NCI-H146 treated with DMSO at 0.1 percent for 48 hours (cell line): Measurements from ENCODE around the gene FBLN1.
"Not testable (repeated sequence)": the region's sequence is repeated elsewhere in the genome, so short reads cannot be mapped to it uniquely, and the experiment has no call there.

Experiments used
- DNase-seq: peaks from one replicate; lab custom pipeline; 2025; ENCODE audit not compliant: unreplicated experiment; lab: John Stamatoyannopoulos, UW

Gene FBLN1

GRCh38 chr22:45547016-45547345 is 44.3 kb downstream of the FBLN1 start:
- no peak for DNase-seq

DNA sequence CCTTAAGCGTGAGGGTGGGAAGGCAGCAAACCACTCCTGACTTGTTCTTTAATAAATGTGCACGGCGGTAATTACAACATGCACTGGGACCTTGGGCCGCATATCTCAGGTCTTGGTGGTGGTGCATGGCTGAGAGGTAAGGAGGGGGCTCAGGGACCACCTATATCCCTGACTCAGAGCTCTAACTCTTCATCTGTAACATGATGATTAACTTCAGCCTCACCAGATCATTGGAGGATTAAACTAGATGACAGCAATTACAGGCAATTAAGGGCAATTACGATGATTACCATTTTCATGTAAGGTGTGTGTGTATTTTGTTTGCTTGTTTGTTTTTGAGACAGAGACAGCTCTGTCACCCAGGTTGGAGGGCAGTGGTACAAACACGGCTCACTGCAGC is 45.0 kb downstream of the FBLN1 start:
- DNase-seq: peak; percentile 0

DNA sequence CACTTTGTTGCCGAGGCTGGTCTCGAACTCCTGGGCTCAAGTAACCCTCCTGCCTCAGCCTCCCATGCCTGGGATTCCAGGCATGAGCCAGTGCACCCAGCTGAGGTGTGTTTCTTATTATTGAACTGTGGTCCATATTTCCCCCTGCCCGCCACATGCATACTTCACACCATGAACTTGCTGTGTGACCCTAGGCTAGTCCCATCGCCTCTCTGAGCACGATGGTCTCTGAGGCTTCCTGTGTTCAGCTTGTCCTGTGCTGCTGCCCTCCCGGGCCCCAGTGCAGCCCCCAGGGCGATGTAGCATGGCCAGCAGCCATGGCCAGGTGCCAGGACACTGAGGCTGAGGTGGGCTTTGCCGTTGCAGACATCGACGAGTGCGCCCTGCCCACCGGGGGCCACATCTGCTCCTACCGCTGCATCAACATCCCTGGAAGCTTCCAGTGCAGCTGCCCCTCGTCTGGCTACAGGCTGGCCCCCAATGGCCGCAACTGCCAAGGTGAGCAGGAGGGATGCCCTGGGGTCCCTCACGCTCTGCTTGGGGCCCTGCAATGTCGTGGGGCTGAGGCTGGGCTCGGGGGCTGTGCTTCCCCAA is 45.7 kb downstream of the FBLN1 start:
- DNase-seq: no peak

- DNase-seq: no peak
Observed at GRCh38 chr22:45548991-45549761, 46.5 kb downstream of the FBLN1 start.

- no peak for DNase-seq
Observed at GRCh38 chr22:45549762-45550378, 47.2 kb downstream of the FBLN1 start.

DNA sequence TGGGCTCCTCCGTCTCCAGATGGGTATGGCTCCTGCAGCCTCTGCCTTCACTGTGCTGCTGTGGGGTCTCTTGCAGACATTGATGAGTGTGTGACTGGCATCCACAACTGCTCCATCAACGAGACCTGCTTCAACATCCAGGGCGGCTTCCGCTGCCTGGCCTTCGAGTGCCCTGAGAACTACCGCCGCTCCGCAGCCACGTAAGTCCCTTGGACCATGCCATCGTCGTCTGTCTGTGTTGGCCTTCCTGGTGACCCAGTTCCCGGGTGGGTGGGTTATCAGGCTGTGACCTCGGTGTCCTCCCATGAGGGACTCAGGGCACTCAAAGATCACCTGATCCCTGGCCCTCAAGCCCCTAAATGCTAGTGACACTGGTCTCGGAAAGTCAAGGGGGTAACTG is 47.7 kb downstream of the FBLN1 start:
- DNase-seq: no peak

GRCh38 chr22:45550891-45551290 is 48.2 kb downstream of the FBLN1 start:
- no peak for DNase-seq

- no peak for DNase-seq
Observed at GRCh38 chr22:45551310-45552016, 48.8 kb downstream of the FBLN1 start.

DNA sequence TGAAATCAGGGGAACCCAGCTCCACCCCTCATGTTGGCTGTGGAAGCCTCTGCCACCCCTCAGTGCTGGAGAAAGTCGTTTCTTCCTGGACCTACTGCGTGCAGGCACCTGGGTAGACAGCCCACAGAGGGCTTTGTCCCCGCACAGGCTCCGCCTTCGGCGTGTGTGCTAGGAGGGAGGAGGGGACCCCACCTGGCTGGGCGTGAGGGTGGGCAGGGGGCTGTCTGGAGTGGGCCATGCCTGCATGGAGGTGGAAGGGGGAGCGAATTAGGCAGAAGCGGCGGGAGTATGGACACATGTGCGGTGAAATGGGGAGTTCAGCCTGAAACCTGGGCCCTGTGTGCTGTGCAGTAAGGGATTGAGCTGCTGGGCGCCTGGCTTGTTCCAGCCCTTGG is 49.3 kb downstream of the FBLN1 start:
- no peak for DNase-seq

GRCh38 chr22:45552580-45553350 is 50.1 kb downstream of the FBLN1 start:
- no peak for DNase-seq

DNA sequence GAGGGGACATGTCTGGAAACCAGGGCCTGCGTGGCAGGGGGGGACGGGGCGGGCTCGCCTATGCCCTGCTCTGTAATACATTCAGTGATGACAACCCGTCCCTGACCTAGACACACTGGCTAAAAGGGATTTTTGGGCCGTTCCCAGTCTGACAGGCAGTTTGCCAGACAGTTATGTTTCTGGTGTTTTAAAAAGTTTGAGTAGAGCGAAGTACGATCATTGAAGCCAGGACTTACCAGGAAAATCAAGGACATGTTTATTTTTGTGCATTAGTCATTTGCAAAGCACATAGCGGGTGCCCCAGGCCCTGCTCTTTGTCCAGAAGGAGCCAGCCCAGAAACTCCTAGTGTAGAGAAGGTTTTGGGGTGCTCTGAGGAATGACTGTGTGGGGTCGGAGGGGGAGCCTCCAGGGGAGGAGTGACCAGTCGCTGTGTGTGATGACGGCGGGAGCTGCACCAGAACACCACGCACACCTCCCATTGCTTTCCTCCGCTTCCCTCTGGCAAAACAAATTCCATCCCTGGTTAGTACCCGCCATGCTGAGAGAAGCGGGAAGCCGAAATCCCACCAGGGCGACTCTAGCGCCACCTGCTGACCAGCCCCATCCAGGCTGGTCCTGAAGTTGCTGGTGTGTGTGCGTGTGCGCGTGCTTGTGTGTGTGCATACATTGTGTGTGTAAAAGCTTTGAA is 50.8 kb downstream of the FBLN1 start:
- DNase-seq: peak; percentile 23

- no peak for DNase-seq
Observed at GRCh38 chr22:45554040-45554406, 51.3 kb downstream of the FBLN1 start.

DNA sequence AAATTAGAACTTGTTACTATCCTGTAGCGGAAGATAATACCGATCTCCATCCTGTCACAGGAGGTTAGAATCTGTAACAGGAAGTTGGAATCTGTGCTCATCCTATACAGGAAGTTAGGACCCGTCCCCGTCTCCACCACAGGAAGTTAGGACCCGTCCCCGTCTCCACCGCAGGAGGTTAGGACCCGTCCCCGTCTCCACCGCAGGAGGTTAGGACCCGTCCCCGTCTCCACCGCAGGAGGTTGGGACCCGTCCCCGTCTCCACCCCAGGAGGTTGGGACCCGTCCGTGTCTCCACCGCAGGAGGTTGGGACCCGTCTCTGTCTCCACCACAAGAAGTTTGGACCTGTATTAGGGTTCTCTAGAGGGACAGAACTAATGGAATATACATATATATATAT is 52.2 kb downstream of the FBLN1 start:
- no peak for DNase-seq

DNA sequence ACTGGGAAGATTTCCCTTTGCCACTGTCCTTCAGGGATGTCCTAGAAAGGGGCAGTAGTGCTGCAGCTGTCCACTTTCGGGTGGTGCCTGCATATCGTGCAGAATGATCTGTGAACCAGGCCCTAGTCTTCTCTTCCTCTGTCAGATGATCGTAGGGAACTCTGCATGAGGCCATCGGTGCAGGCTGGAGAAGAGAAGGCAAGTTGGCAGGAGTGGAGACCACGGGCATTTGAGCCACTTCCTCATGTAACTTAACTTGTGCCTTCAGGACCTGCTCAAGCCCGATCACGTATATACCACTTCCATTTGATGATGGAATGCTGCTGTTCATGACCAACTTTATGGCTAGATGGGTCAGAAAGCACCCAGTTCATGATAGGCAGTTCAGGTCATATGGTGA is 55.2 kb downstream of the FBLN1 start:
- not testable (repeated sequence) for DNase-seq

DNA sequence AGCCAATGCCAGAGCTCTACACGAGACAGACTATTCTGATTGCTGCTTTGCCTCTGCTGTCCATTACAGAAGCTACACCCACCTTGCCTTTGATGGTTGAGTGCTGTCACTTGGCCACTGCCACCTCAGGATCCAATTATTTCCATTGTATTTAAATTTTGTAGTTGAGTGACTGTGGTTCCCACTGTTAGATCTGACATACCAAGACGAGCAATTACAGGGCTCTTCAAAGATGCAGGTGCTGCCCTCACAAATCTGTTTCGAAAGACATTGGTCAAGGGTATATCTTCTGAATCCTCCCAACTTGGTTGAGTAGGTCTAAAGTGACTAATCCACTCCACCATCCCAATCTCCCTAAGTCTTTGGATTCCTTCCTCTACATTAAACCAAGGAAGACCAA is 57.4 kb downstream of the FBLN1 start:
- not testable (repeated sequence) for DNase-seq

- DNase-seq: not testable (repeated sequence)
Observed at GRCh38 chr22:45560761-45561160, 58.1 kb downstream of the FBLN1 start.

DNA sequence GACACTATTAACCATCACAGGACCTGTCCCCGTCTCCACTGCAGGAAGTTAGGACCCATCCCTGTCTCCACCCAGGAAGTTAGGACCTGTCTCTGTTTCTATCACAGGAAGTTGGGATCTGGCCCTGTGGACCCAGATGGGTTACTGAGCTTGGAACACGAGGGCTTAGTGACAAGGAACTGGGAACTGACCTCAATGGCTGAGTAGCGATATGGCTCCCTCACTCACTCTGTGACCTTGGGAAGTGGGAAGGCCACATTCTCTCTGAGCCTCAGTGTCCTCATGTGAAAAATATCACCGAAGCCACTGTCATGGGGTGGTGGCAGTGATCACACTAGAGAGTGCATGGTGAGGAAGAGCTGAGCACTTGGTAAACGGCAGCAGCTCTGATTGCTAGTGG is 59.4 kb downstream of the FBLN1 start:
- DNase-seq: no peak

- no peak for DNase-seq
Observed at GRCh38 chr22:45562537-45563361, 60.1 kb downstream of the FBLN1 start.

DNA sequence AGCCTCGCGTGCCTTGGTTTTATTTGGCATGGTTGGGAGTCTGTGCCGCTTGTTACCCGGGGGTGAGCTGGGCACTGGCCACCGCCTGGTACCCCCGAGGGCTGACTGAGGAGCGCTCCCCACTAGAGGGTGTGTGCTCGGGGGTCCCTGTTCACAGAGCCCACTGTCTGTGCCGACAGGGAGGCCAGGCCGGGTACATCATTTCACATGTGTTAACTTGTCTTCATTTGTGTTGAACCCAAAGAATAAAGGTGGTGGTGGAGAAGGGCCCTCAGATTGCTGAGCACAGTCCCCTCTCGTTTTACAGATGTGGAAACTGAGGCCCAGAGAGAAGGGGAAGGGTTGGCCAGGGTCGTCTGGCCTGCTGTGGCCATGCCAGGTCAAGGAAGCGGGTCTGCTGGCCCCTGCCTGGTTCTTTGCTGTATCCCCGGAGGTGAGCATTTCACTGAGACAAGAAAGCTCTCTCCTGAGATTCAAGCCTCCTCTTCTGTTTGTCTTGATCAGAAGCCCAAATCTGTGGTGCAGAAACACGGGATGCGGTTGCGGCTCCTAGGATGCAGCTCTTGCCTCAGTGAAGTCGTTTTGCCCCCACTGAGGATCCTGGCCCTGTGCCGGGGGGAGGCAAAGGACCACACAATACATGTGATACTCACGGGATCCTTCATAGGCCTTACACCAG is 60.8 kb downstream of the FBLN1 start:
- DNase-seq: no peak
